ENCODE measurements around the gene TPBG. TPM values are rescaled to one million over a fixed set of nuclear protein-coding genes. Genes with fewer than 3 reads are reported as not detected.

TPBG gene
- total and polyA plus RNA-seq, 2 experiments from 2014 or later: 30.3 to 32.0 TPM

DNA sequence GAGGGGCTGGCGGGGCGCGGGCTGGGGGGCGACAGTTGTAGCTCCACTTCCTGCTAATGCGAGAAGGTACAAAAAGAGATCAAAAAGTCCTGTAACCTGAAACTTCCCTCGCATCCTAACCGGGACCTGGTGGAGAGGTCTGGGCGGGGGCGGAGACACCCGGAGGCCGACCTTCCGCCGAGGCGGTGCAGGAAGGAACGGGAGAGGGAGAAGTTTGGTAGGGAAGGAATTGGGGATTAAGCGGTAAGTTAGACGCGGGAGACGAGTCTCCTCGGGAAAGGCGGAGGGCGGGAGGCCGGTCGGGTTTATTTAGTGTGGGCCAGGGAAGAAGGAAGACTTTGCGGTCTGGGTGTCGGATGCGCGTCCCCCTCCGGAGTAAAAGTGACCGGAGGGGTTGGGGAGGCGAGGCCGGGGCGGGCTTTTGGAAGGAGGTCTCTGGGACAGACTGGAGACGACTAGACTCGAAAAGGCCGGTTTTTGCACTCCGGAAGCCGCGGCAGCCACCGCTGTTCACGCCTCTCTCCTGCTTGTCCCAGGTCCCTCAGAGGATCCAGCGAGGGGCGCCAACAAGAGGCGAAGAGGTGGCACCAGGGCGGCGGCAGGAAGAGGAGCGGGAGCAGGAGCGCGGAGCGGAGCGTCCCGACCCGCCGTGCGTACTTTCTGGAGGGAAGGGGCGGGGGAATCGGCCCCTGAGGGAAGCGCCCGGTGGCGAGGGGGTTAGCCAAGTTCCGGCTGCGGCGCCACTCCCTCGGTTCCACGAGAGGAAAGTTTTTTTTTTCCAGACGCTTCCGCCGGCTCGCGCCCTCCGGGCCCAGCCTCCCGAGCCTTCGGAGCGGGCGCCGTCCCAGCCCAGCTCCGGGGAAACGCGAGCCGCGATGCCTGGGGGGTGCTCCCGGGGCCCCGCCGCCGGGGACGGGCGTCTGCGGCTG is 734 bp downstream of the TPBG start:
- Histone ChIP-seq H3K4me1 (ENCODE audit: insufficient read depth) (peaks cover 4% of the 10 kb centered on the region), H3K79me2 (peaks cover 25% of the 10 kb centered on the region), H2AFZ (peak overlapping the region; percentile 90), H3K27ac (peak overlapping the region; percentile 93), H3K27me3 (peaks cover 28% of the 10 kb centered on the region), H3K9me3 (ENCODE audit: low read depth) (no peaks in the 10 kb centered on the region), H4K20me1 (ENCODE audit: insufficient read depth, poor library complexity, severe bottlenecking) (peaks cover 14% of the 10 kb centered on the region), H3K4me3 (peak overlapping the region; percentile 91), H3K36me3 (replicated peaks; ENCODE audit: insufficient read depth, low read depth) (no peaks in the 10 kb centered on the region), H3K4me2 (peak overlapping the region; percentile 88), H3K9me2 (replicated peaks; ENCODE audit: insufficient read depth) (no peaks in the 10 kb centered on the region)
- under 1% methylated on average over 47 of the region's 88 CpGs for WGBS (ENCODE audit: low lambda C conversion rate, missing lambda C conversion rate)
- peak; percentile 72 for DNase-seq (ENCODE audit: low spot score)
- TF ChIP-seq EZH2phosphoT487 (IDR thresholded peaks at IDR 0.05; ENCODE audit: low read depth, severe bottlenecking, unreplicated experiment) (no peak), EZH2 (IDR thresholded peaks at IDR 0.05; ENCODE audit: borderline replicate concordance) (no peak)
- TF ChIP-seq, protein P1, sequence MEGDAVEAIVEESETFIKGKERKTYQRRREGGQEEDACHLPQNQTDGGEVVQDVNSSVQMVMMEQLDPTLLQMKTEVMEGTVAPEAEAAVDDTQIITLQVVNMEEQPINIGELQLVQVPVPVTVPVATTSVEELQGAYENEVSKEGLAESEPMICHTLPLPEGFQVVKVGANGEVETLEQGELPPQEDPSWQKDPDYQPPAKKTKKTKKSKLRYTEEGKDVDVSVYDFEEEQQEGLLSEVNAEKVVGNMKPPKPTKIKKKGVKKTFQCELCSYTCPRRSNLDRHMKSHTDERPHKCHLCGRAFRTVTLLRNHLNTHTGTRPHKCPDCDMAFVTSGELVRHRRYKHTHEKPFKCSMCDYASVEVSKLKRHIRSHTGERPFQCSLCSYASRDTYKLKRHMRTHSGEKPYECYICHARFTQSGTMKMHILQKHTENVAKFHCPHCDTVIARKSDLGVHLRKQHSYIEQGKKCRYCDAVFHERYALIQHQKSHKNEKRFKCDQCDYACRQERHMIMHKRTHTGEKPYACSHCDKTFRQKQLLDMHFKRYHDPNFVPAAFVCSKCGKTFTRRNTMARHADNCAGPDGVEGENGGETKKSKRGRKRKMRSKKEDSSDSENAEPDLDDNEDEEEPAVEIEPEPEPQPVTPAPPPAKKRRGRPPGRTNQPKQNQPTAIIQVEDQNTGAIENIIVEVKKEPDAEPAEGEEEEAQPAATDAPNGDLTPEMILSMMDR (IDR thresholded peaks at IDR 0.05; ENCODE audit: poor library complexity): no peak

DNA sequence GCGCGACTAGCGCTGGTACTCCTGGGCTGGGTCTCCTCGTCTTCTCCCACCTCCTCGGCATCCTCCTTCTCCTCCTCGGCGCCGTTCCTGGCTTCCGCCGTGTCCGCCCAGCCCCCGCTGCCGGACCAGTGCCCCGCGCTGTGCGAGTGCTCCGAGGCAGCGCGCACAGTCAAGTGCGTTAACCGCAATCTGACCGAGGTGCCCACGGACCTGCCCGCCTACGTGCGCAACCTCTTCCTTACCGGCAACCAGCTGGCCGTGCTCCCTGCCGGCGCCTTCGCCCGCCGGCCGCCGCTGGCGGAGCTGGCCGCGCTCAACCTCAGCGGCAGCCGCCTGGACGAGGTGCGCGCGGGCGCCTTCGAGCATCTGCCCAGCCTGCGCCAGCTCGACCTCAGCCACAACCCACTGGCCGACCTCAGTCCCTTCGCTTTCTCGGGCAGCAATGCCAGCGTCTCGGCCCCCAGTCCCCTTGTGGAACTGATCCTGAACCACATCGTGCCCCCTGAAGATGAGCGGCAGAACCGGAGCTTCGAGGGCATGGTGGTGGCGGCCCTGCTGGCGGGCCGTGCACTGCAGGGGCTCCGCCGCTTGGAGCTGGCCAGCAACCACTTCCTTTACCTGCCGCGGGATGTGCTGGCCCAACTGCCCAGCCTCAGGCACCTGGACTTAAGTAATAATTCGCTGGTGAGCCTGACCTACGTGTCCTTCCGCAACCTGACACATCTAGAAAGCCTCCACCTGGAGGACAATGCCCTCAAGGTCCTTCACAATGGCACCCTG is 1.6 kb downstream of the TPBG start:
- no peaks in the 10 kb centered on the region for H3K36me3 ChIP-seq (replicated peaks; ENCODE audit: insufficient read depth, low read depth)
- H4K20me1 ChIP-seq (ENCODE audit: insufficient read depth, poor library complexity, severe bottlenecking): peaks cover 14% of the 10 kb centered on the region
- H3K79me2 ChIP-seq: peaks cover 25% of the 10 kb centered on the region
- peaks cover 27% of the 10 kb centered on the region for H3K27me3 ChIP-seq
- TF ChIP-seq EZH2 (IDR thresholded peaks at IDR 0.05; ENCODE audit: borderline replicate concordance): no peak
- TF ChIP-seq, protein P1 (IDR thresholded peaks at IDR 0.05; ENCODE audit: poor library complexity): peak; percentile 15
- H3K4me1 ChIP-seq (ENCODE audit: insufficient read depth): peaks cover 4% of the 10 kb centered on the region
- peak overlapping the region; percentile 88 for H3K4me2 ChIP-seq
- peak overlapping the region; percentile 91 for H3K4me3 ChIP-seq
- no peaks in the 10 kb centered on the region for H3K9me2 ChIP-seq (replicated peaks; ENCODE audit: insufficient read depth)
- peak overlapping the region; percentile 93 for H3K27ac ChIP-seq
- 5% methylated on average over 64 of the region's 67 CpGs for WGBS (ENCODE audit: low lambda C conversion rate, missing lambda C conversion rate)
- DNase-seq (ENCODE audit: low spot score): peak; percentile 61
- no peaks in the 10 kb centered on the region for H3K9me3 ChIP-seq (ENCODE audit: low read depth)
- peak overlapping the region; percentile 90 for H2AFZ ChIP-seq

DNA sequence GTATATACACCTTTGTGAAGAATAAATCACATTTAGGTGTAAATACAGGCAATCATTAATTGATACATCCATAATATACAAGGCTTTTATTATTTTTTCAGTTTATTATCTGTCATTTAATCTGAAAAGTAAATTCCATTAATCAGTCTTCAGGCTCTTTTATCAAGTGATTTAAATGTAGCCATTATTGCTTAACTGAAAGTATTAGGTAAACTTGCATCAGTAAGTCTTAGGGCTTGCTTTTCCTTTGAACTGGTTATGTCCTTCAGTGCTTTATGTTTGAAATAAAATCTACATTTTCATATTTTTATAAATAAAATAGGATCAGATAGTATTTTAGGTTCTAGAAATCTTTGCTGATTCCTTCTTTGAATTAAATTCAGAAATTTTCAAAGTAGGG is 4.1 kb downstream of the TPBG start:
- Histone ChIP-seq H4K20me1 (ENCODE audit: insufficient read depth, poor library complexity, severe bottlenecking) (peaks cover 14% of the 10 kb centered on the region), H3K27ac (no peak overlapping the region), H2AFZ (no peak overlapping the region), H3K36me3 (replicated peaks; ENCODE audit: insufficient read depth, low read depth) (no peaks in the 10 kb centered on the region), H3K27me3 (peaks cover 4% of the 10 kb centered on the region), H3K4me1 (ENCODE audit: insufficient read depth) (peaks cover 4% of the 10 kb centered on the region), H3K4me3 (peak overlapping the region; percentile 1), H3K9me2 (replicated peaks; ENCODE audit: insufficient read depth) (no peaks in the 10 kb centered on the region), H3K4me2 (no peak overlapping the region), H3K79me2 (peaks cover 25% of the 10 kb centered on the region), H3K9me3 (ENCODE audit: low read depth) (no peaks in the 10 kb centered on the region)
- TF ChIP-seq EZH2 (IDR thresholded peaks at IDR 0.05; ENCODE audit: borderline replicate concordance): no peak
- TF ChIP-seq, protein P1 (IDR thresholded peaks at IDR 0.05; ENCODE audit: poor library complexity): no peak
- TF ChIP-seq EZH2phosphoT487 (IDR thresholded peaks at IDR 0.05; ENCODE audit: low read depth, severe bottlenecking, unreplicated experiment): no peak
- no peak for DNase-seq (ENCODE audit: low spot score)
